Urinary bladder (tissue), 4 donors: ENCODE results near the gene ADCY10. TPM values are rescaled to one million over a fixed set of nuclear protein-coding genes. Genes with fewer than 3 reads are reported as not detected.
"Not testable (repeated sequence)": the region's sequence is repeated elsewhere in the genome, so short reads cannot be mapped to it uniquely, and the experiment has no call there.

Experiments
- DNase-seq: peaks from one replicate; pipeline ENCODE4 v3.0.0-alpha.2; 2015; ENCODE audit errors: extremely low spot score
- H3K27ac ChIP-seq: one replicate; pipeline ENCODE4 v1.5.1; 2013; ENCODE audit warnings: low read depth, mild to moderate bottlenecking, moderate library complexity
- H3K36me3 ChIP-seq: one replicate; pipeline ENCODE4 v1.6.1; 2013; ENCODE audit warnings: mild to moderate bottlenecking, moderate library complexity; ENCODE audit not compliant: insufficient read depth
- H3K4me1 ChIP-seq: one replicate; pipeline ENCODE4 v1.6.1; 2013; ENCODE audit warnings: mild to moderate bottlenecking, moderate library complexity; ENCODE audit not compliant: insufficient read depth
- H3K4me3 ChIP-seq: one replicate; pipeline ENCODE4 v1.5.1; 2013; ENCODE audit warnings: low read depth, low read length
- WGBS: extraction: QIAGEN DNeasy Blood & Tissue Kit; methylation state at CpG from one replicate; pipeline ENCODE4 v1.1.7; 2013; 5-methylcytosine and 5-hydroxymethylcytosine counted together
- polyA plus RNA-seq: library from polyadenylated mRNA; stranded (reverse); fragments of 200-250 nt; gene quantifications from one replicate; pipeline ENCODE4 v1.2.3, GENCODE V29; 2013
- total RNA-seq: library from RNA; depleted of rRNA; stranded (reverse); fragments of >200 nt; gene quantifications from one replicate; pipeline ENCODE4 v1.2.3, GENCODE V29; 2014
- donor health status: healthy with polysubstance abuse.
- donor health status: healthy.

Gene ADCY10
- total and polyA plus RNA-seq, 2 donors: 0.06 to 0.37 TPM

DNA sequence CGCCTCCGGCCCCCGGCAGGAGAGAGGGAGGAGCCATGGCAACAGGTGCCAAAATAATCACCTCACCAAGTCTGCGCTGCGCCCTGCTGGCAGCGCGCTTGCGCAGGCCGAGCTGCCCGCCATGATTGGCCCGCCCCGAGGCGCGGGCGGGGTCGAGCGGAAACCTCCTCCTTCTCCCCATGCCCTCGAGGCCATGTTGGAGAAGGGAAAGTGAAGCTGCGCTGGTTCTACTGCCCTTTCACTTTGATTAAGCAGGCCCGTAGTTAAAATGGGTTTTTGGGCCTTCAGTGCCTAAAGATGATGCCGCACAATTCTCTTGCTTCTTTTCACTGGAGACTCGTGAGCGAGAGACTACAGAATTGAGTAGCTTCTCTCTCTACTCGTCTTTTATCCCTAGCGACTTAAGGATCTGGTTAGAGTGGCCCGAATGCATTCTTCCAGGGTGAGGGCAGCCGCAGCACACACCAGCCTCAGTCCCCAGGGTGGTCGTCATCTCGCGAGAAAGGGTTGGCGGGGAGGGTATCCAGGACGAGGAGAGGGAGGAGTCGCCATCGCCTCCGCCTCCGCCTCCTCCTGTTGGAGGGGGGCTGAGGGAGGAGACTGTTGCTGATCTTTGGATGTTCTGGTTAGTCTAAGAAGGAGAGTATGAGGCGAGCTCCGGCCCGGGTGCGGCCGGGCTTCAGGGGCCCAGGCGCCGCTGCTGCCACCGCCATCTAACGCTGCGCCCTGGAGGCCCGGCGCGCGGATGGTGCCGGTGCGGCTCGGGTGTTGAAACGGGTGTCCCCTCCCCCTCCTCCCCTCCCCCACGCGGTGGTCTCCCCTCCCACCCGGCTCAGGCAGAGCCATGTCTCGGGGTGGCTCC is 22.4 kb upstream of the ADCY10 start, which contains the start of gene DCAF6:
Gene DCAF6, plus strand, starts transcription at position 616 of the 862 bp plus-strand sequence. Its CDS starts 229 bp downstream, at position 845.
- WGBS: under 1% methylated on average over 58 of the region's 58 CpGs
- peak within 1 kb of the TSS; percentile 97 for H3K27ac ChIP-seq
- no peaks in the 10 kb centered on the region for H3K36me3 ChIP-seq
- H3K4me1 ChIP-seq: no peaks in the 10 kb centered on the region
- DNase-seq: peak; percentile 99
- H3K4me3 ChIP-seq: peak within 1 kb of the TSS; percentile 91

DNA sequence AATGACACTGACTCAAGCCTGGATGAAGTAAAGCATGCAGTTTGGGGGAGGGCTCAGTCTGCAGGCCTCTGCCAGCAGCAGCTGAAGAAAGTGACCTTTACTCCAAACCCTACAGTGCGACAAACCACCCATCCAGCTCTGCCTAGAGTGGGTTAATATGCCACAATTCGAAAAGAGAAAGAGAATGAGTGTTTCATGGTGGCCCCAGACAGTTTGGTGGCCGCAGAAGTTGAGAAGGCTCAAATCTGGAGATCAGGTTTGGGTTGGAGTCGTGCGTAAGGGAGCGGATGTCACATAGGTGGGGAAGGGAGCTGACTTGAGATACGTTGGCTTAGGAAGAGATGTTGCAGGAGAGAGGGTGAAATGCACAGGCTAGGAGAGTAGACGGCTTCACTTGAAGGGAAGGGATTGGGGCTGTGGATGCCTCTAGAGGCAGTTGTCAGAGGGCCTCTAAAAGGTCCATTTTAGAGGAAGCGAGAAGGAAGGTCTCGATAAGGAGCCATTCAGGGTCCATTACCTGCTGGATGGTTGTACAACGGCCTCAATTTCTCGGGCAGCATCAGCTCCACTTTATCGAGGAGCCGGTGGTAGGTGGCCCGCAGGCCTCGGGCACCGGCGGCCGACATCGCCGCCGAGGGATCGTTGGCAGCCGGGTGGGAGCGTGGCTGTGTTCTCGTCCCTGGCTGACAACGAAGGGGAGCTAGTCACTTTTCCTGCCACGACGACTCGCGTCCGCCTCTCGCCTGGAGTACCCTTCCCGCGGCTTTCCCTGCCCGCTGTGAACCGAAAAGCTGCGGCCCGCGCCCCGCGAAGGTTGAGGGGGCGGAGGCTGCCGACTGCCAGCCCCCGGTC is 21.5 kb upstream of the ADCY10 start:
- Histone ChIP-seq H3K27ac (peak overlapping the region; percentile 95), H3K36me3 (no peaks in the 10 kb centered on the region), H3K4me3 (peak overlapping the region; percentile 55), H3K4me1 (no peaks in the 10 kb centered on the region)
- under 1% methylated on average over 45 of the region's 45 CpGs for WGBS
- peak; percentile 31 for DNase-seq

- Histone ChIP-seq H3K36me3 (no peaks in the 10 kb centered on the region), H3K4me3 (peak overlapping the region; percentile 55), H3K4me1 (no peaks in the 10 kb centered on the region), H3K27ac (peak overlapping the region; percentile 95)
- WGBS: 13% methylated on average over 4 of the region's 4 CpGs
- DNase-seq: no peak
These were observed 20.7 kb upstream of the ADCY10 start for GRCh38 chr1:167934426-167935215.

GRCh38 chr1:167933788-167934187 is 19.9 kb upstream of the ADCY10 start:
- no peaks in the 10 kb centered on the region for H3K36me3 ChIP-seq
- H3K4me1 ChIP-seq: no peaks in the 10 kb centered on the region
- DNase-seq: no peak
- WGBS: 62% methylated on average over 4 of the region's 4 CpGs
- H3K4me3 ChIP-seq: no peak overlapping the region
- no peak overlapping the region for H3K27ac ChIP-seq

DNA sequence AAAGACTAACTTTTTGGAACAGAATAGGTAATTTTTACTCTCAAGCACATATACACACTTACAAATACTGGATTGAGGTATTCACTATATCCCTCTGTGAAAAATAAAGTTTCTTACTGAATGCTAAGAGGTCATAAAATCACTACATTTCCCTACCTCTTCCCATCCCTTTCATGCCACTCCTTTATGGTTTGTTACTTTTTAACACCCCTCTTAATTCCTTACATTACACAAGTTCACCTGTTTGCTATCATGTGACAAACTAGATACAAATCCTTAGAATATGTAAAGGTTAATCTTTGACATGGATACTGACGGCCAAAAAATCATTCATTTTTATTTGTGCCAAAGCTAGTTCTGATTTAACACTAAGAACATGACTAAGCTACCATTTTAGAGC is 15.8 kb upstream of the ADCY10 start:
- no peaks in the 10 kb centered on the region for H3K36me3 ChIP-seq
- no peak for DNase-seq
- H3K4me1 ChIP-seq: no peaks in the 10 kb centered on the region
- H3K27ac ChIP-seq: no peak overlapping the region
- H3K4me3 ChIP-seq: no peak overlapping the region
- WGBS: 78% methylated on average over 1 of the region's 1 CpG

- not testable (repeated sequence) for DNase-seq, H3K36me3 ChIP-seq, H3K4me3 ChIP-seq, H3K4me1 ChIP-seq, H3K27ac ChIP-seq
- 94% methylated on average over 9 of the region's 9 CpGs for WGBS
These were observed 15.0 kb upstream of the ADCY10 start for GRCh38 chr1:167928919-167929318.

DNA sequence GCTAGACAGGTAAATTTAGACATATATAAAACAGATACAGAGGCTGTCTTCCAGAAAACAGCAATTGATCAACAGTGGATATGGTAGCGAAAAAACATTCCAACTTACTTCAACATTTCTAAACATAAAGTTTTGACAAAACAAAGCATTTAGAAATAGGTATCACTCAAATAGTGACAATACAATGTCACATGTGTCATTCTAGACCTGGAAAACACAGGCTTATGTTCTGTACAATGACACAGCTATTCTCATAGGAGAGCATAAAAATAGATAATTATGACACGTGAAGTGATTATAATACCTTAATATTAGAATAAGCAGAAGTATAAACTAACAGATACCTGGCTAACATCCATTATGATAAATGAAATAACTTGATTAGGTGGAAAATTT is 14.5 kb upstream of the ADCY10 start:
- DNase-seq: no peak
- H3K36me3 ChIP-seq: no peaks in the 10 kb centered on the region
- 86% methylated on average over 2 of the region's 2 CpGs for WGBS
- H3K4me1 ChIP-seq: no peaks in the 10 kb centered on the region
- no peak overlapping the region for H3K4me3 ChIP-seq
- H3K27ac ChIP-seq: no peak overlapping the region

DNA sequence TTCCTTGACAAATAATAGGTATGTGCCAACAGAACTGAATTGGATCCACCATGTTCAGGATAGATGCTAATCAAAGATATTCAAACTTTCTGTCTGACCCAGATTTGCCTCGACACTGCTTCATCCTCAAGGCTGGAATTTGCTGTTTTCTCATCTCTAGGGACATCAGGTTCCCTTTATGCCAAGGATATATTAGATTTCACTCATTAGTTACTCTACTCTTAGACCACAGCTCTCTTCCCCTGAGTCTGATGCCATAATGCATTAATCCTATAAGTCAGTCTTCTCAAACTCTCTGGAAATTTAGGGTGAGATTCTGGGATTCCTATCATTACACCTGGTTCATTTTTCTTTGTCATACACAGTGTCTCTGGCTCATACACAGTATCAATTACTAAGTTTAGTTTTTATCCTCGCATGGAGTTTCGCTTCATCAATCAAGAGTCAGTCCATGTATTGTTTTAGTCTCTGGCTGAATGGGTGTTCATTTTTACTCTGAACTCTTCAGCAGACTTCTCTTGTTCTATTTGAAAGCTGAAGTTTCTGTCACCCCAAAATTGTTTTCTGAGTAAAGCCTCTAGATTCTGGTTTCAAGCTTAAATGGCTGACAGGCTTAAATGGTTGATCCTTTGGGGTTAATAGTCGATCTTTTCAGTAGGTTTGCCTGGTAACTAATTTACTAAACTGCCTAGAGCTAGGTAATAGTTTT is 13.3 kb upstream of the ADCY10 start:
- Histone ChIP-seq H3K36me3 (no peaks in the 10 kb centered on the region), H3K27ac (no peak overlapping the region), H3K4me3 (no peak overlapping the region), H3K4me1 (no peaks in the 10 kb centered on the region)
- 78% methylated on average over 4 of the region's 4 CpGs for WGBS
- DNase-seq: no peak

DNA sequence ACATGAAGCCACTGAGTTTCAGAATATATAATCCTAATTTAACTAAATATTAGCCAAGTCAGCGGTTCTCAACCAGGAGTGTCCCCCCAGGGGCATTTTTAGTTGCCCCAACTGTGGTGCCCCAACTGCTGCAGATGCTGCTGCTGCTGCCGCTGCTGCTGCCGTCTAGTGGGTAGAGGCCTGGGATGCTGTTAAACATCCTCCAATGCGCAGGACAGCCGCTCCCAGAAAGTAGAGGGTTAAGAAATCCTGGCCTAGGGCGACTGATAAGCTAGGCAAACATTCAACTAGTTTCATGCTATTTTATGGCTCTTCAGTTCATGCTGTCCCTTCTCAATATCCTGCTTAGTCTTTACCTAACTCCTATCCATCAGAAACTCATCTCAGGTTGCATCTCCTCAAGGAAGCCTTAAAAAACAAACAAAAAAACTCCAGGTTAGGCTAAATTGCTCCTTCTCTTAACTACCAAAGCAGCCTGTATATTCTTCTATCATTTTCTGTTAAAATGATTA is 12.6 kb upstream of the ADCY10 start:
- Histone ChIP-seq H3K36me3 (no peaks in the 10 kb centered on the region), H3K27ac (no peak overlapping the region)
- WGBS: 84% methylated on average over 6 of the region's 6 CpGs

GRCh38 chr1:167924543-167925231 is 10.8 kb upstream of the ADCY10 start:
- Histone ChIP-seq H3K36me3 (no peaks in the 10 kb centered on the region), H3K27ac (no peak overlapping the region), H3K4me3 (no peak overlapping the region), H3K4me1 (no peaks in the 10 kb centered on the region)
- no peak for DNase-seq
- WGBS: 83% methylated on average over 2 of the region's 2 CpGs

More for the DNA sequence above, 12.6 kb upstream of the ADCY10 start:
- DNase-seq: no peak
- Histone ChIP-seq H3K4me3 (no peak overlapping the region), H3K4me1 (no peaks in the 10 kb centered on the region)

- Histone ChIP-seq H3K4me3 (no peak overlapping the region), H3K36me3 (no peaks in the 10 kb centered on the region), H3K27ac (no peak overlapping the region), H3K4me1 (no peaks in the 10 kb centered on the region)
- 91% methylated on average over 2 of the region's 2 CpGs for WGBS
- DNase-seq: no peak
These were observed 10.2 kb upstream of the ADCY10 start for GRCh38 chr1:167924102-167924501.

- Histone ChIP-seq H3K36me3 (no peaks in the 10 kb centered on the region), H3K4me1 (no peaks in the 10 kb centered on the region), H3K4me3 (no peak overlapping the region), H3K27ac (no peak overlapping the region)
- 91% methylated on average over 3 of the region's 3 CpGs for WGBS
- DNase-seq: no peak
These were observed 9.6 kb upstream of the ADCY10 start for GRCh38 chr1:167923324-167924056.
